Measurements from ENCODE around the gene NR6A1.

The NR6A1 gene

DNA sequence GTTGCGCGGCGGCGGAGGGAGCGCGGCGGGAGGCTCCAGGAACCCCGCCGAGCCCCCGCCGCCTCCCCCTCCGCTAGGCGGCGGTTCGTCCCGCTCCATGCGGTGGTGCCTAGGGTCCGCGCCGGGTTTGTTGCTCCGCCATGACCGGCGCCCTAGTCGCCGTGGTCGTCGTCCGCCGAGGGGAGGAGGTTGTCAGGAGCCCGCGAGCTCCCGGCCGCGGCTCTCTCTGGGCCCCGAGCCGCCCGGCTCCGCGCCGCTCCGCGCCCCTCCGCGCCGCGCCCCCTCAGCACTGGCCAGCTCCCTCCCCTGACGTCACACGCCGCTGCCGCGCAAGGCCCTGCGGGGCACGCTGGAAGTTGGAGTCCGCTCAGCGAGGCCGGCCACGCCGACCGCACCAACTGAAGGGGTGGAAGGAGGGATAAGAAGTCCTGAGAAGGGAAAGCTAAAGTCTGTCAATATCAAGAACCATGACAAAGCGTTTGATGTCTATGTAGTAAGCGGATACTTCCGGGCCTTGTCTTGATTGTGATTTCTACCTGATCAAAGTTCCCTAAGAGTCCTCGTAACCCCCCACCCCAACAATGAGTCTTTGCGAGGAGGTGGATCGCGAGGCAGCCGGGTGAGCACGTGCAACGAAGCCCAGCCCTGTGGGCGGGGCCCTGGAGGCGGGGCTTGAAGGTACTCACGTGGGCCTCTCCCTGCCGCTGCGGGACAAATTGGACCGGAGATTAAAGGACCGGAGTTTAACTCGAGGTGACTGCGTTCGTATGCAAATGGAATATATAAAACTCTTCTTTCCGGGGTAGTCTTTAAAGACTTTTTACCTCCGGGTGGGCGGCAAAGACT is at the start of gene NR6A1:
NR6A1 (minus strand) TSS at position 291 of the 846 bp plus-strand sequence.
- peak; percentile 86 for DNase-seq

DNA sequence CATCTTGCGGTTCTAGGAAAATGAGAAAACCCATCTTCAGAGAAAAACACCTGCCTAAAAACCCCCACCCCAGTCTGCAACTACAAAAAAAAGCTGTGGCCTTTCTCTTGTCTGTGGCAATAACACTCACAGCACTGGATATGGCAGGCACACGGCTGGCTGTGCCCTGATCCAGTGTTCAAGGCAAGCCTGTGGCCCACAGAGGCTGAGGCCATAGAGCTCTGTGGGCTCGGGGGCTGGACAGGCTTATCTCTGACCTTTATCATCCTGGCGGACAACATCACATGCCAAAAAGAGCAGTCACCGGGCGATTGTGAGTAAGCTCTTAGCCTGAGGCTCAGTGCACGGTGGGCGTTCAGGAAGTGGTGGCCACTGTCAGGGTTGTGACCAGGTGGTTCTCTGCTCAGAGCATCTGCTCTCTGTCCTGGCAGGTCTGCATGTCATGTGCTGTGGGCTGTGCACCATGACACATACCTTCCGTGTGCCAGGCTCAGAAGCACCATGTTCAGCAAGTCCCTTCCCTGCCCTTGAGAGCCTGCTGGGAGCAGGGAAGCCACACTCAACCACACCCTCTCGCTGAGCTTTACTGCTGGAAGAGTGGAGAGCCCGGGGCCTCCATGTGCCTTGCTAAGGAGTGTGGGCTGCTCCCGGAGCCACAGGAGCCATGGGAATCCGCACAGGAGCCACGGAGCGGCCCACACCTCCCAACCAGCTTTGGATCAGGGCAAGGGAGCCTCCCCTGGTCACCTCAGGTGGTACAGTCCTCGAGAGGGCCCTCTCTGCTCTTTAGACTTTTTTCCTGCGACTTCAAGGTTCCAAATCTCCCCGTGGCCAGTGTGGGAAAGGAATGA is 47.5 kb upstream of the NR6A1 start:
- DNase-seq: no peak

DNA sequence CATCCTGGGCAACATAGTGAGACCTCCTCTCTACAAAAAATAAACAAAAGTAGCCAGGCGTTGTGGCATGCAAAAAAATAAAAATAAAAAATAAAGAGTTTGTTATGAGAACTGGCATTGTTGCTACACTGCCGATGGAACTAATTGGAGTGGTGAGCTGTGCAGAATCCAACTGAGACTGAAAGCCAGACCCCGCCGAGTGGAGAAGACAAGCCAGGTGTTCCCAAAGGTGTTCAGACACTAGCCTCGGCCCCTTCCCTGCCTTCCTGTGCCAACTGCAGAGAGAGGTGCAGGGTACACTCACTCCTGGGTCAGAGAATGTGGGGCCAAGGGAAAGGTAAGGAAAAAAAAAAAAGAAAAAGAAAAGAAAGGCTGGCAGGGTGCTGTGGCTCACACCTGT is 44.5 kb upstream of the NR6A1 start:
- DNase-seq: no peak

DNA sequence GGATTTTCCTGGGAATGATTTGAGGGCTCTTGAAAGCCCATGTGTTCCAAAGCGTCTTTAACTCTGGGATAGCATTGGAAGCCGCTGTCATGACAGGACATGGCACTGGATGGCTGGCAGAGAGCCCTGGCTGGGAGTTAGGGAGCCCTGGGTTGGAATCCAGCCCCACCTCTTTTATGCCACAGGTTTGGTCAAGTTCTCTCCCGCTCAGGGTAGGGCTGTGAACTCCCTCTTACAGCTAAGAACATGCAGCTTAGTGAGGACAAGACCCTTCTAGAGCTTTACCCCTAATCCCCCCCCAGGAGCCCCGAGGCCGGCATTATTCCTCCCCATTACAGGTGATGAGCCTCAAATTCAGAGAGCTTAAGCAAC is 43.0 kb upstream of the NR6A1 start:
- DNase-seq: no peak

DNA sequence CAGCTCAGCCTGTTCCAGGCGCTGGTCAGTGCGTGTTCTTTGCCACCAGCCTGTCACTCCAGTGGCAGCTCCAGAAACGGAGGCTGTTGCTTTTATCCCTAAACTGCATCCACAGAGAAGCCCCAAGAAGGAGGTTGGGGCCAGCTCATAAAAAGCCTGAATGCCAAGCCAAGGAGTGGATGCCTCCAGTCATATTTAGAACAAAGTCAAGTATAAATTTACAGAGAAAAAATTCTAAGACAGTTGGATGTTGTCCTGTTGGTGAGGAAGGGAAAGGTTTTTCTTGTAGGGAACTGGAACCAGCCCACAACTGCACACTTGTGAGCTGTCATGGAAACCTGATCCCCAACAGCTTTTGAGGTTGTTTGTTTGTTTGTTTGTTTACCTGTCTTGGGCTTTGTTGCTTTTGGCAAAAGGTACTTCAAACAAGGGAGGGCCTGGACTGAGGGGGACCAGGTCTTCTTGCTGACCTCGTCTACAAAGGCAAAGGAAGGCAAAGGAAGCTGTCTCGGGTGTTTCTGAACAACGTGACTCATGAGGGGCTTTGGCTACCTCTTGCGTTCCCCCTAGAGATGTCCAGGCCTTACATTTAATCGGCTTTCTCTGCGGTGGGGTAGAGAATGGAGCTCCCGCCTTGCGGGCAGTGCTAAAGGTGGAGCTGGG is 42.5 kb upstream of the NR6A1 start:
- no peak for DNase-seq

DNA sequence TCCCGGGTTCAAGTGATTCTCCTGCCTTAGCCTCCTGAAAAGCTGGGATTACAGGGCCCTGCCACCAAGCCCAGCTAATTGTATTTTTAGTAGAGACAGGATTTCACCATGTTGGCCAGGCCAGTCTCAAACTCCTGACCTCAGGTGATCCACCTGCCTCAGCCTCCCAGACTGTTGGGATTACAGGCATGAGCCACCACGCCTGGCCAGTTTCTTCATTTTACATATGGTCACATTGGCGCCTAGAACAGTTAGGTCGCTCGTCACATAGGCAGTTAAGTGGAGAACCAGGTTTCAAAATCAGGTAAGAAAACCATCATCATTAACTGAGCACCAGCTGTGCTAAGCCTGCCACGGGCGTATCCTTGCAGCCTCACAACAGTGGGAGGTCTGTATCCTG is 41.9 kb upstream of the NR6A1 start:
- DNase-seq: no peak

DNA sequence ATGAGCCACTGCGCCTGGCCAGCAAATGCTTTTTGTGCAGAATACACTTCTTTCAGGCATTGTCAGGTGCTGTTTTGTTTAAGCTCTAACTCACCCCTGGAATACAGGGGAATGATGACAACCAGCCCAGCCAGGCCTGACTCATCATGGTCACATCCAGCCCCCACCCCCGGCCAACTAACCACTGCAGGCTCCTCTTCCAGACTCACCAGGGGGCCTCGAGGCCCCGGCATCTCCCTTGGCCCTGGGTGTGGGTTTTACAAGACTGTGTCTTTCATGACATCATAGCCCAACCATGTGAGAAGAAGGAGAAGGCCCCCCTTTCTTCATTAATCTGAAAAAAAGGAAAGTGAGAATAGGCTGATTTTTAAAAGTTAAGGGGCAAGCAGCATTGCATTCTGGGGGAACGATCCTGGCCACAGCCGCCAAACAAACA is 41.3 kb upstream of the NR6A1 start:
- no peak for DNase-seq

DNA sequence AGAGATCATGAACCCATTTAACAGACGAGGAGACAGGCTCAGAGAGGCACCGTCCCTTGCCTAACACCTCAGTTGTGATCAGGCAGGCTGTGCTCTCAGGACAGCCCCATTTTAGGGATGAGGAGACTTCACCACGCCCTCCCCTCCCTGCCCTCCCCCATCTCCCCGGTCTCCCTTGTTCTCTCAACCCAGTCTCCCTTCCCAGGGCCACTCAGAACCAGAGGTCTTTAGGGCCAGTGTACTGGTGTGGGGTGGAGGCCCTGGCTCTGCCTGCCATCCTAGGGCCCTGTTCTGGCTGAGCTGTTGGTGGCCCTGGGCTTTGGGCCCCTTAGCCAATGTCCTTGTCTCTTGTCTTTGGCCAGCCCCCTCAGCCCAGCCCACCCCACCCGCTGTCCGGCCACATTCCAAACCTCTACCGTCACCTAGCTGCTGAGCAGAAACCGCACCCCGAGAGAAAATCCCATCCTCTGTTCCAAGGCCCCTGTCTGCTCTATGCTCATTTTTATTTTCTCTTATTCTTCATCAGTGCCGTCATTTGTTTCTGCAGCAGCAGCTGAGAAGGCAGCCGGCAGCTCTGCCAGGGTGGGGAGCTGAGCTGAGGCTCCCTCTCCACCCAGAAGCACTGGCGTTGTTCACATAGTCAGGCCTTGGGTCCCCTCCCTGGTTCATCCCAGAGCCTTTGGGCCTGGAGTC is 39.7 kb upstream of the NR6A1 start:
- DNase-seq: no peak

DNA sequence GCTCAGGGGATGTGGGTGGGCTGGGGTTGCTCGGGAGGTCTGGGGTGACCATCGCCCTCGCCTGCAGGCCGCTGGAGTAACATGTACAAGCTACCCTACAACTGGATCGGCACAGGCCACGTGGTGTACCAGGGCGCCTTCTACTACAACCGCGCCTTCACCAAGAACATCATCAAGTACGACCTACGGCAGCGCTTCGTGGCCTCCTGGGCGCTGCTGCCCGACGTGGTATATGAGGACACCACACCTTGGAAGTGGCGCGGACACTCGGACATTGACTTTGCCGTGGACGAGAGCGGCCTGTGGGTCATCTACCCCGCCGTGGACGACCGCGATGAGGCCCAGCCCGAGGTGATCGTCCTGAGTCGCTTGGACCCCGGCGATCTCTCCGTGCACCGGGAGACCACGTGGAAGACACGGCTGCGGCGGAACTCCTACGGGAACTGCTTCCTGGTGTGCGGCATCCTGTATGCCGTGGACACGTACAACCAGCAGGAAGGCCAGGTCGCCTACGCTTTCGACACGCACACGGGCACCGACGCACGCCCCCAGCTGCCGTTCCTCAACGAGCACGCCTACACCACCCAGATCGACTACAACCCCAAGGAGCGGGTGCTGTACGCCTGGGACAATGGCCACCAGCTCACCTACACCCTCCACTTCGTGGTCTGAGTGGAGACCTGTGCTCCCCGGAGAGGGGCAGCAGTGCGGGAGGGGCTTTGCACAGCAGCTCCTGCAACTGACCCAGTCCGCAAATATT is 38.8 kb upstream of the NR6A1 start:
- DNase-seq: no peak

DNA sequence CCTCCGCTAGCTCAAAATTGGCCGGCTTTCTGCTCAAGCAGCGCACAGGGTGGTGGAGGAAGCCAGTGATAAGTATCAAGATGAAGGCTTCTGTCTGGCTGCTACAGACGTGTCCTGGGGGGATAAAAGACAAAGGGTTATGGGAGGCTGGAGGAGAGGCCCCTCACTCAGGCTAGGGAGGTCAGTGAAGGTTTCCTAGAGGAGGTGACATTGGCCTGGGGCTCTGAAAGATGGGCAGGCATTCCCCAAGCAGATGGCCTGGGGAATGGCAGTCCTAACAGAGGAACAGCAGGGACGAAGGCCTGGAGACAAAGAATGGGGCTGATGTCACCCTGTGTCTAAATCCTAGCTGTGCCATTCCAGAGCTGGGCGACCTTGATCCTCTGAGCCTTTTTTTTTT is 38.1 kb upstream of the NR6A1 start:
- DNase-seq: no peak

DNA sequence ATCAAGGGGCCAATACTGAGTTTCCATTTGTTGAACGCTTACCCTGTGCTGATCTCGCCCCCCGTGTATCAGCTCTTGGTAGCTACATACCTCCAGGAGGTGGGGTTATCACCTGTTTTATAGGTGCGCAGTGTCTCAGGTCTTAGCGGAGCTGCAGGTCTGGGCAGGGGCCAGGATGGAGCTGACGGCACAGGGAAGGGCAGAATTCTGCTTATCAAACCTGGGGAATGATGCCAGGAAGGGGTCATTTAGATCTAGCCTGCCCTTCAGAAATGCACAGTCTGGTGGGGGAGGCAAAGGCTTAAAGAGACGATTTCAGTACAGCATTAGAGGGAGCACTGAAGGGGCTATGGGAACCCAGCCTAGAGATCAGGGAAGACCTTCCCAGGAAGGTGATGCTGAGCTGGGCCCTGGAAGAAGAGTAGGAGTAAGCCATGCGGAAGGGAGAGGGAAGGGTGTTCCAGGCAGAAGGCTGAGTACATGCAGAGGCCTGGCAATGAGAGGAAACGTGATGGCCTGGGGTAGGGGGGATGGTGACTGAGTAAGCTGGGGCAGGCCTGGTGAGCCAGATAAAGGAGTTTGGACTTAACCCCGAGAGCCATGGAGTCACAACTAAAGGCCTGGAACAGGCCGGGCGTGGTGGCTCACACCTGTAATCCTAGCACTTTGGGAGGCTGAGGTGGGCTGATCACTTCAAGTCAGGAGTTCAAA is 37.3 kb upstream of the NR6A1 start:
- no peak for DNase-seq

DNA sequence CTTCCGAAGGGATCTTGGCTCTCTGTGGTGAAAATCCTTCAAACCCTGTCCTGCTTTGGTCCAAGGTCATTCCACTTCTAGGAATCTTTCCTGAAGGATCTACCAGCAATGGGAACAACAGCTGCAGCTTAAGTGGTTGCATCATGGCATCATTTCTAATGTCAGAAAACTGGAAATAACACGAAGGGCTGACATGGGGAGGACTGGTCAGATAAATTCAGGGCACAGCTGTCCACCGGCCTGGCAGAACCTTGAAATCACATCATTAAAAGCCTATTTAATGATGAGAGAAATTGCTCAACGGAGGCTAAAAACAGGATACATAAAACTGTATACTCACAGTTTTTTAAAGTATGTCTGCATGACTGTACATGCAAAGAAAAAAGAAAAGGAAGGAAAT is 34.1 kb upstream of the NR6A1 start:
- DNase-seq: no peak

DNA sequence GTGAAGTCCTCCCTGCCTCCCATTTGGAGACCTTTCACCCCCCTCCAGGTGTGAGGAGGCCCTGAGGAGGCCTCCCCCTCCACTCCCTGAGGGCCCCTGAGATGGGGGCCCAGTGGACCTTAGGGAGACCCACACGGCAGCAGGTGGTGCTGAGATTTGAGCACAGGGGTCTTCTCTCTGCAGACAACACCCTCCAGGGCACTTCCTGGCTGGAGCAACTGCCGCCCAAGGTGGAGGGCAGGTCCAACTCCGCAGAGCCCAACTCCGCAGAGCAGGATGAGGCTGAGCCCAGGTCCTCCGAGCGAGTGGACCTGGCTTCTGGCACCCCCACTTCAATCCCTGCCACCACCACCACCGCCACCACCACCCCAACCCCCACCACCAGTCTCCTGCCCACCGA is 32.8 kb upstream of the NR6A1 start:
- no peak for DNase-seq

DNA sequence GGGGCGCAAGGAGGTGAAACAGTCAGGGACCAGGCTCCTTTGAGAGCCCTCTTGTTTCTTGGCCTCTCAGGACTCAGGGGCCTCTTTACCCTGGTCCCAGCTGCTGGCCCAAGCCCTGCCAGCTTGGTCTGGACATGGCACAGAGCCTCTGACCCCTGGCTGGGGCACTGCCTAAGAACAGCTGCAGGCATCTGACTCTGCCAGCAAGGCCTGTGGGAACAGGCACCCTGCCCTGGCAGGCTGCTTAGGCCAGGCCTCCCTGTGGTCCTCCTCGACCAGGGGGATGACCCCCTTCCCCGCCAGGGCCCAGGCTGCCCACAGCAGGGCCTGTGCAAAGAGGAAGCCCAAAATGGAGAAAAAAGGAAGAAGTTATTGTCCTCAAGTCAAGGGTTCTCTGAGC is 31.3 kb upstream of the NR6A1 start:
- DNase-seq: no peak

DNA sequence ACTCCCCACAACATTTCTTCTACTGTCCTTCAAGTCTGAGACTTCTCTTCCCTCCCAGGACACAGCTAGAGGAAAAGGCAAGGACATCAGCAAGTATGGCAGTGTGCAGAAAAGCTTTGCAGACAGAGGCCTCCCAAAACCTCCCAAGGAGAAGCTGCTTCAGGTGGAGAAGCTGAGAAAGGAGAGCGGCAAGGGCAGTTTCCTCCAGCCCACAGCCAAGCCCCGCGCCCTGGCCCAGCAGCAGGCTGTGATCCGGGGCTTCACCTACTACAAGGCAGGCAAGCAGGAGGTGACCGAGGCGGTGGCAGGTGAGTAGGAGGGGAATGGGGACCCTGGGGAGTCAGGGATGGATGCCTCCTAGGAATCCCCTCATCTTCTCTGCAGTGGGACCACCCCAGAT is 30.2 kb upstream of the NR6A1 start:
- DNase-seq: no peak

DNA sequence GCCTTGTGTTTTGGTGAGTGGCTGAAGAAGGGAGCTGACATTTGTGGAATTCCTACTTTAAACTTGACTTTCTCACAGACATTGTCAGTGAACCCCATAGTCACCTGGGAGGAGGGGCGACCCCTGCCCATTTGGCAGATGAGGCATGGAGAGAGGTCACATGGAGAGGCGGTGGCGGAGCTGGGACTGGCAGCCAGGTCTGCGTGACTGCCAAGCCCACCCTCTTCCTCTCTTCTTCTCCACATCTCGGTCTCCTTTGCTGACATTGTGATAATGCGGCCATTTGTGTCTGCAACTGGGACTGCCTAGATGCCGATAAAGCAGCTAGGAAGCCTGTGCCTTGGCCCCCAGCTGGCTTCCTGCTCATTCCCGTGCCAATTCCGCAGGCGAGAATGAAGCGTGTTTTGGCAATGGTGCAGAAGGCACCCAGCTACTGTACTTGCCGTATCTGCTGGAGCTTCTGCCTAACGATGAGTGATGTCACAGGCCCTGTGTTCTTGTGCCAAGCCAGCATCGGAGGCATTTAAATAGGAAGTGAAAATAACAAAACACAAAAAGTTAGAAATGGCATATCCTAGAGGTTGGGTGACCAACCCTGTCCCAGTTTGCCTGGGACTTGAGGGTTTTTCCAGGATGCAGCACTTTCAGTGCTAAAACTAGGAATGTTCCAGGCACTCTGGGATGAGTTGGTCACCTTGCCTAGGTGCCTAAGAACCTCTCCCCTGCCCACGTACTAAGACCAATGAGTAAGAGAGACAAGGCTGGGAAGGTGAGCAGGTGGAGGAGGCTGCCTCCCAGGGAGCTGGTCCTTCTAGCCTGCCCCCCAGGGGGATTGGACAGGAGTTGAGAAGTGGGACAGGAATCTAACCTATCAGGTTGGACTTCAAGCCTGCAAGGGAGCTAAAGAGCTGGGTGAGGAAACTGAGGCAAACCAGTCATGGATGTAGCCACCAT is 29.5 kb upstream of the NR6A1 start:
- no peak for DNase-seq

DNA sequence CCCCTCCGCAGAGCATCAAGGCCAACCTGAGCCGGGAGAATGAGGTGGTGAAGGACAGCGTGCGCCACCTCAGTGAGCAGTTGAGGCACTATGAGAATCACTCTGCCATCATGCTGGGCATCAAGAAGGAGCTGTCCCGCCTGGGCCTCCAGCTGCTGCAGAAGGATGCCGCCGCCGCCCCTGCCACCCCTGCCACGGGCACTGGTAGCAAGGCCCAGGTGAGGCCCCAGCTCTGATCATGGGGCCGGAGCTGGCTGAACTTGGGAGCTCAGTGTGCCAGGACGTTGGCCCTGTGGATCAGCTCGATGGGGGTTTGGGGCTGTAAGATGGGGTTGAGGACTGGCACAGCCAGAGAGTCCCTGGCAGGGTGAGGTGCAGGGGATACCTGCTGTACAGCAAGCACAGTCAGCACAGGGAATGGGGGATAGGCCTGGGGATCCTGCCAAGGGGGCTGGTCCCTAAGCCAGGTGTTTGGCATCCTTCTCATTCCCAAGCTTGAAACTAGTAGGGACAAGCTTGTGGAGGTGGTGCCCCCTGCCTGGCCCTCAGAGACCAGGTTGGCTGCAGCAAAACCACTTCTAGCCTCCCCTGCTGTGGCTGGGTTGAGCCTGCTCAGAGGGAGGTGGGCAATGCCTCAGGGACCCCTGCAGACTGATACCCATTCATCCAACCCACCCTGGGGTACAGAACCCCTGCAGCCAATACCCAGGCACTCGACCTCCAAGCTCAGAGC is 28.3 kb upstream of the NR6A1 start:
- no peak for DNase-seq

DNA sequence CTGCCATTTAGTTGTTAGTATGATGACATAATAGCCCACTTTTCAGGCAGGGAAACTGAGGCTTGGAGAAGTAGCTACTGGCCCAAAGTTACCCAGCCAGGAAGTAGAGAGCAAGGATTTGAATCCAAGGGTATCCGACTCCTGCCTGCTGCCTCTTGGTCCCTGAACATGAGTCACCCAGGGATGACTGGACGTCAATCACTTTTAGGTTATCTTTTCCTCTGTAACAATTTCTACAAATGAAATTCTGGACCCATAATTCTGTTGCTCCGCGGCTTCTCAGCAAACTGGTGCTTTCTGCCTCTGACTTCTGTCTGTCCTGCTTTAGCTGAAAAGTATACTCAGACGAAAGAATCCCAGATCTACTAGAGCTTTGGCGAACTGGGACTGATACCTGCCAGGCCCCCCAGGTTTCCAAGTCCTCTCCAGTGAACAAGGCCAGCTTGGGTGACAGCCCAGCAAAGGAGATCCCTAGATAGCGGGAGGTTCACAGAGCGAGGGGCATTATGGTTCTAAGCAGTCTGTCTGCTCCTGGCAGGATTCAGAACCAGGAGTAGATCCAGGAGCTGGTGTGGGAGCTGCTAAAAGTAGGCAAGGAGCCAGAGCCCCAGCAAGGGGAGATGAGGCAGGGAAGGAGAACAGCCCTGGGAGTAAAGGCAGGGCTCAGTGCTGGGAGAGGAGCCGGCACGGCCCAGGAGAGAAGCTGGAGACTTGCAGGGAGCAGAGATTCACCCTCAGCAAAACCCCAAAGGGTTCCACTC is 26.4 kb upstream of the NR6A1 start:
- no peak for DNase-seq

DNA sequence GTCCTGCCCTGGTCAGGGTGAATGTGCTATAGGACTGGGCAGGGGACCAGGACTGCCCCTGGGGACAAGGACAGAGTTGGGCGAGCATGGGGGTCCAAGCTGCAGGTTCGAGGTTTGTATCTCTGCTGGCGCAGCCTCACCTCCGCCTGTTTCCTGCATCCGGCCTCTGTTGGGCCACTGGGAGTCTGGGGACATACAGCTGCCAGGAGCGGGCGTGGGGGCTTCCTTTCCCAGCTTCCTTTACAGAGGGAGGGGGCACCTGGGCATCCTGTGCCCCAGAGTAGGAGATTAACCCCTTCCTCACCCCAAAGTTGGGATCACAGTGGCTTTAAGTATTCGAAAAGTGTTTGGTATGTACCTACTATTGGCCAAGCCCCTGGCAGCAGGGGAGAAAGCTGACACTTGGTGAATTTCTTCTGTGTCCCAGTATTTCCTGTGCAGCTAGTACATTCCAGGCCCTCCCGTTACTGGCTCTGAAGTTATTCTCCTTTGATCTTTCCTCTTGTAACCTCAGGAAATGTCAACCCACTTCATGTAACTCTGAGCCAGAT is 24.8 kb upstream of the NR6A1 start:
- no peak for DNase-seq
